Astrocyte (in vitro differentiated cells and primary cell): Measurements from ENCODE around the gene GBP2.

Experiments used
- CTCF ChIP-seq: IDR thresholded peaks from 2 replicates; pipeline ENCODE4 v1.5.1; 2011; ENCODE audit warnings: low read depth, mild to moderate bottlenecking, inconsistent platforms, low read length, moderate library complexity; ENCODE audit not compliant: insufficient read depth
- EZH2 ChIP-seq: IDR thresholded peaks from 2 replicates; pipeline ENCODE4 v1.6.1; 2012; ENCODE audit warnings: mild to moderate bottlenecking, low read length, inconsistent platforms; ENCODE audit not compliant: insufficient read depth

- TF ChIP-seq EZH2, result no peak
- no peak for TF ChIP-seq CTCF
These were observed 55.4 kb downstream of the GBP2 start for GRCh38 chr1:89070509-89070908.
